Mesothelial cell of epicardium (in vitro differentiated cells): ENCODE results near the gene PNPO. TPM values are rescaled to one million over a fixed set of nuclear protein-coding genes. Genes with fewer than 3 reads are reported as not detected.

Experiments used
- DNase-seq, 2 experiments: peaks; one replicate each; pipeline ENCODE4 v3.0.0; 2021; ENCODE audit warnings: low spot score in 2 of 2; ENCODE audit not compliant: unreplicated experiment in 2 of 2
- H3K27ac Mint-ChIP-seq: 2 replicates; pipeline ENCODE4 v1.8.0; 2021; ENCODE audit warnings: mixed read lengths
- H3K27me3 Mint-ChIP-seq: 2 replicates; pipeline ENCODE4 v1.8.0; 2021; ENCODE audit warnings: low read depth, mixed read lengths
- H3K36me3 Mint-ChIP-seq: 2 replicates; pipeline ENCODE4 v1.8.0; 2021; ENCODE audit warnings: mixed read lengths
- H3K4me1 Mint-ChIP-seq: 2 replicates; pipeline ENCODE4 v1.8.0; 2021; ENCODE audit warnings: mixed read lengths
- H3K4me3 Mint-ChIP-seq: 2 replicates; pipeline ENCODE4 v1.8.0; 2021; ENCODE audit warnings: mild to moderate bottlenecking, moderate library complexity, mixed read lengths
- H3K9me3 Mint-ChIP-seq: 2 replicates; pipeline ENCODE4 v1.8.0; 2021; ENCODE audit warnings: mixed read lengths
- CTCF ChIP-seq: fragments of 200-600 bp; sonication (generic); IDR thresholded peaks from one replicate; pipeline ENCODE4 v1.5.0; 2021; ENCODE audit warnings: antibody characterized with exemption; ENCODE audit not compliant: unreplicated experiment
- total RNA-seq: library from RNA; stranded (reverse); gene quantifications from 3 replicates; pipeline ENCODE4 v1.2.1, GENCODE V29; 2021

PNPO gene
- total RNA-seq, 1 donor from 2014 or later: 7.4 TPM

- Mint-ChIP-seq H3K27me3 (no peaks in the 10 kb centered on the region), H3K4me3 (no peak overlapping the region), H3K36me3 (peaks cover 38% of the 10 kb centered on the region), H3K9me3 (no peaks in the 10 kb centered on the region), H3K4me1 (peaks cover 13% of the 10 kb centered on the region), H3K27ac (no peak overlapping the region)
- no peak for TF ChIP-seq CTCF
- DNase-seq: no peak
These were observed 39.2 kb downstream of the PNPO start for GRCh38 chr17:47980541-47980940.

- DNase-seq: no peak
- Mint-ChIP-seq H3K27me3 (no peaks in the 10 kb centered on the region), H3K9me3 (no peaks in the 10 kb centered on the region), H3K36me3 (peaks cover 34% of the 10 kb centered on the region), H3K4me1 (peaks cover 13% of the 10 kb centered on the region), H3K4me3 (no peak overlapping the region), H3K27ac (no peak overlapping the region)
- TF ChIP-seq CTCF: no peak
These were observed 40.1 kb downstream of the PNPO start for GRCh38 chr17:47981462-47981861.

GRCh38 chr17:47982091-47982617, 40.8 kb downstream of the PNPO start:
- H3K36me3 Mint-ChIP-seq: peaks cover 30% of the 10 kb centered on the region
- no peaks in the 10 kb centered on the region for H3K27me3 Mint-ChIP-seq
- no peak for TF ChIP-seq CTCF
- no peak overlapping the region for H3K4me3 Mint-ChIP-seq
- H3K9me3 Mint-ChIP-seq: no peaks in the 10 kb centered on the region
- peaks cover 14% of the 10 kb centered on the region for H3K4me1 Mint-ChIP-seq
- H3K27ac Mint-ChIP-seq: no peak overlapping the region
- DNase-seq: no peak

- Mint-ChIP-seq H3K4me1 (peaks cover 21% of the 10 kb centered on the region), H3K27me3 (no peaks in the 10 kb centered on the region), H3K9me3 (no peaks in the 10 kb centered on the region), H3K27ac (no peak overlapping the region), H3K4me3 (no peak overlapping the region), H3K36me3 (peaks cover 24% of the 10 kb centered on the region)
- no peak for DNase-seq
- TF ChIP-seq CTCF: no peak
These were observed 41.4 kb downstream of the PNPO start for GRCh38 chr17:47982645-47983390.

GRCh38 chr17:47983492-47984223, 42.3 kb downstream of the PNPO start:
- H3K27ac Mint-ChIP-seq: no peak overlapping the region

More at GRCh38 chr17:47983492-47984223, 42.3 kb downstream of the PNPO start:
- peaks cover 24% of the 10 kb centered on the region for H3K4me1 Mint-ChIP-seq
- DNase-seq: no peak
- H3K27me3 Mint-ChIP-seq: no peaks in the 10 kb centered on the region
- no peak for TF ChIP-seq CTCF
- no peaks in the 10 kb centered on the region for H3K9me3 Mint-ChIP-seq
- H3K36me3 Mint-ChIP-seq: peaks cover 23% of the 10 kb centered on the region
- H3K4me3 Mint-ChIP-seq: no peak overlapping the region
